Left forelimb (tissue), 1 donor: ENCODE data around the gene FIS1.
"Not testable (repeated sequence)": the region's sequence is repeated elsewhere in the genome, so short reads cannot be mapped to it uniquely, and the experiment has no call there.

Experiments used
- DNase-seq: peaks from one replicate; pipeline ENCODE4 v3.0.0-alpha.2; 2018; ENCODE audit warnings: low spot score

FIS1 gene

GRCh38 chr7:101244375-101245146, at the start of gene FIS1:
Gene FIS1, minus strand, starts transcription at chr7:101245081. Its CDS starts 77 bp downstream, at chr7:101245004.
- peak; percentile 96 for DNase-seq

GRCh38 chr7:101294039-101294831, 49.4 kb upstream of the FIS1 start:
- no peak for DNase-seq

GRCh38 chr7:101293069-101294021, 48.5 kb upstream of the FIS1 start:
- not testable (repeated sequence) for DNase-seq

- DNase-seq = not testable (repeated sequence)
These were observed 47.7 kb upstream of the FIS1 start for GRCh38 chr7:101292566-101292965.

- DNase-seq = not testable (repeated sequence)
These were observed 45.5 kb upstream of the FIS1 start for GRCh38 chr7:101290186-101291037.

- DNase-seq = not testable (repeated sequence)
These were observed 44.8 kb upstream of the FIS1 start for GRCh38 chr7:101289687-101290086.

- no peak for DNase-seq
These were observed 43.6 kb upstream of the FIS1 start for GRCh38 chr7:101288439-101288838.

- no peak for DNase-seq
These were observed 42.2 kb upstream of the FIS1 start for GRCh38 chr7:101287032-101287431.

GRCh38 chr7:101285880-101286279, 41.0 kb upstream of the FIS1 start:
- DNase-seq = not testable (repeated sequence)

- DNase-seq = no peak
These were observed 40.3 kb upstream of the FIS1 start for GRCh38 chr7:101285171-101285570.

- not testable (repeated sequence) for DNase-seq
These were observed 36.0 kb upstream of the FIS1 start for GRCh38 chr7:101280912-101281311.

GRCh38 chr7:101278461-101279292, 33.8 kb upstream of the FIS1 start:
- no peak for DNase-seq

GRCh38 chr7:101277155-101277554, 32.3 kb upstream of the FIS1 start:
- DNase-seq = no peak

- DNase-seq = no peak
These were observed 28.3 kb upstream of the FIS1 start for GRCh38 chr7:101273206-101273605.

GRCh38 chr7:101271021-101271420, 26.1 kb upstream of the FIS1 start:
- no peak for DNase-seq

GRCh38 chr7:101269664-101270063, 24.8 kb upstream of the FIS1 start:
- no peak for DNase-seq

- DNase-seq = no peak
These were observed 21.0 kb upstream of the FIS1 start for GRCh38 chr7:101265622-101266516.

- DNase-seq = not testable (repeated sequence)
These were observed 19.3 kb upstream of the FIS1 start for GRCh38 chr7:101264102-101264706.
